ENCODE measurements around the gene FEZF2.

FEZF2 gene

DNA sequence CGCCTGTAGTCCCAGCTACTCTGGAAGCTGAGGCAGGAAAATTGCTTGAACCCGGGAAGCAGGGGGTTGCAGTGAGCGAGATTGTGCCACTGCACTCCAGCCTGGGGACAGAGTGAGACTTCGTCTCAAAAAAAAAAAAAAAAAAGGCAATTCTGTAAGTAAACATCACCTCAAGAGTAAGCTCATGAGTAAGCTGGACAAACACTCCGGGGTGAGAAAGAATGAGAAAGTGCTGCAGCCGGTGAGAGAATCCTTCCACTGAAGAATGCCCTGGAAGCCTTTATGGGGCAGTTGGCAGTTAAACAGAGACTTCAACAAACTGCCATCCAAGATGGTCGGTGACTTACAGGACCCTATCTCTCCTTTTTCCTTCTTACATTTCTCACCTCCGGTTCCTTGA lies 47.5 kb downstream of the FEZF2 start:
- DNase-seq: no peak

- DNase-seq: no peak
Measured at GRCh38 chr3:62323241-62323640, 50.1 kb downstream of the FEZF2 start.
